ENCODE data around the gene SMPX. TPM values are rescaled to one million over a fixed set of nuclear protein-coding genes. Genes with fewer than 3 reads are reported as not detected.

The SMPX gene
- polyA plus RNA-seq, 3 donors: not detected

DNA sequence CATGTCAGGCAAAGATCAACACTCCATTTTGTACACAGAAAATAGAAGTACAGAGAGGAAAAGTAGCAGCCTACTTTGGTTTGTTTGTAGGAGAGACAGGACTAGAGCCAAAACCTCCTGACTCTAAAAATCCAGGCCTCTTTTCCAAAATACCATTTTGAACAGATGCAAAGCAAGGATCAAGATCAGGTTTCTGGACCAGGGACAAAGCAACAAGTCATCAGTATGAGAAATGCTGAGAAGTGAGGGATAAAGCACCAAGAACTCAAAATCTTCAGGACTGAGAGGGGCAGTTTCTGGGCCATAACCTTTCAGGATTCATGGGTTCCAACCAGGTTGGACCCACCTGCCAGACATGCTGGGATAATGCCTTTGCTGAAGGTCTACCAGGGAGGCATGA, 44.9 kb upstream of the SMPX start:
- Mint-ChIP-seq H3K27me3 (ENCODE audit: low read depth in 3 of 3) (peaks cover 0 to 5% (median 2%) of the 10 kb centered on the region in 3 donors), H3K9me3 (peaks cover 0 to 4% (median 0%) of the 10 kb centered on the region in 7 donors), H3K36me3 (no peaks in the 10 kb centered on the region), H3K4me1 (no peaks in the 10 kb centered on the region), H3K27ac (no peak overlapping the region), H3K4me3 (no peak overlapping the region)
- H4K20me1 ChIP-seq (ENCODE audit: insufficient read depth, low read length): no peaks in the 10 kb centered on the region
- no peaks in the 10 kb centered on the region for H3K4me1 ChIP-seq (ENCODE audit: control insufficient read depth in 1 of 2, insufficient read depth in 2 of 2, low read length in 2 of 2)
- no peak for DNase-seq
- no peaks in the 10 kb centered on the region for H3K9me3 ChIP-seq (replicated peaks in 1 of 2; ENCODE audit: control insufficient read depth in 1 of 2, insufficient read depth in 1 of 2, low read length in 2 of 2)
- H3K9ac ChIP-seq (ENCODE audit: insufficient read depth, low read length, poor library complexity, severe bottlenecking): no peak overlapping the region
- H3K27me3 ChIP-seq (ENCODE audit: control insufficient read depth in 2 of 2, insufficient read depth in 2 of 2, low read length in 2 of 2): no peaks in the 10 kb centered on the region
- intact Hi-C loops (cut with micrococcal nuclease): no loop called here
- no peaks in the 10 kb centered on the region for H3K36me3 ChIP-seq (replicated peaks in 1 of 2; ENCODE audit: control insufficient read depth in 1 of 2, insufficient read depth in 2 of 2, low read length in 2 of 2)
- TF ChIP-seq, protein P1, sequence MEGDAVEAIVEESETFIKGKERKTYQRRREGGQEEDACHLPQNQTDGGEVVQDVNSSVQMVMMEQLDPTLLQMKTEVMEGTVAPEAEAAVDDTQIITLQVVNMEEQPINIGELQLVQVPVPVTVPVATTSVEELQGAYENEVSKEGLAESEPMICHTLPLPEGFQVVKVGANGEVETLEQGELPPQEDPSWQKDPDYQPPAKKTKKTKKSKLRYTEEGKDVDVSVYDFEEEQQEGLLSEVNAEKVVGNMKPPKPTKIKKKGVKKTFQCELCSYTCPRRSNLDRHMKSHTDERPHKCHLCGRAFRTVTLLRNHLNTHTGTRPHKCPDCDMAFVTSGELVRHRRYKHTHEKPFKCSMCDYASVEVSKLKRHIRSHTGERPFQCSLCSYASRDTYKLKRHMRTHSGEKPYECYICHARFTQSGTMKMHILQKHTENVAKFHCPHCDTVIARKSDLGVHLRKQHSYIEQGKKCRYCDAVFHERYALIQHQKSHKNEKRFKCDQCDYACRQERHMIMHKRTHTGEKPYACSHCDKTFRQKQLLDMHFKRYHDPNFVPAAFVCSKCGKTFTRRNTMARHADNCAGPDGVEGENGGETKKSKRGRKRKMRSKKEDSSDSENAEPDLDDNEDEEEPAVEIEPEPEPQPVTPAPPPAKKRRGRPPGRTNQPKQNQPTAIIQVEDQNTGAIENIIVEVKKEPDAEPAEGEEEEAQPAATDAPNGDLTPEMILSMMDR (IDR thresholded peaks at IDR 0.05): no peak
- no peak overlapping the region for H2AFZ ChIP-seq (ENCODE audit: insufficient read depth, low read depth, low read length, poor library complexity, severe bottlenecking)
- no peak overlapping the region for H3K4me3 ChIP-seq (replicated peaks in 1 of 3; ENCODE audit: low read depth in 2 of 3, low read length in 3 of 3)
- no peak overlapping the region for H3K27ac ChIP-seq (ENCODE audit: low read depth in 1 of 2, low read length in 2 of 2)
- no peak overlapping the region for H3K4me2 ChIP-seq (replicated peaks; ENCODE audit: extremely low read depth, low read length, poor library complexity, severe bottlenecking)
- no peaks in the 10 kb centered on the region for H3K79me2 ChIP-seq (ENCODE audit: insufficient read depth, low read length)

- H3K36me3 ChIP-seq (replicated peaks in 1 of 2; ENCODE audit: control insufficient read depth in 1 of 2, insufficient read depth in 2 of 2, low read length in 2 of 2): no peaks in the 10 kb centered on the region
- H3K79me2 ChIP-seq (ENCODE audit: insufficient read depth, low read length): no peaks in the 10 kb centered on the region
- no peak for DNase-seq
- no peak overlapping the region for H3K4me3 ChIP-seq (replicated peaks in 1 of 3; ENCODE audit: low read depth in 2 of 3, low read length in 3 of 3)
- intact Hi-C loops (cut with micrococcal nuclease): no loop called here
- TF ChIP-seq, protein P1 (IDR thresholded peaks at IDR 0.05): no peak
- H3K9ac ChIP-seq (ENCODE audit: insufficient read depth, low read length, poor library complexity, severe bottlenecking): no peak overlapping the region
- no peak overlapping the region for H3K27ac Mint-ChIP-seq
- H3K27ac ChIP-seq (ENCODE audit: low read depth in 1 of 2, low read length in 2 of 2): no peak overlapping the region
- peaks cover 0 to 5% (median 1%) of the 10 kb centered on the region in 3 donors for H3K27me3 Mint-ChIP-seq (ENCODE audit: low read depth in 3 of 3)
- H3K9me3 ChIP-seq (replicated peaks in 1 of 2; ENCODE audit: control insufficient read depth in 1 of 2, insufficient read depth in 1 of 2, low read length in 2 of 2): no peaks in the 10 kb centered on the region
- no CpG with 5 or more reads among the region's 7 CpGs for WGBS (ENCODE audit: insufficient coverage)
- H3K4me1 ChIP-seq (ENCODE audit: control insufficient read depth in 1 of 2, insufficient read depth in 2 of 2, low read length in 2 of 2): no peaks in the 10 kb centered on the region
- no peaks in the 10 kb centered on the region for H4K20me1 ChIP-seq (ENCODE audit: insufficient read depth, low read length)
- H3K4me3 Mint-ChIP-seq: no peak overlapping the region
- no peak overlapping the region for H3K4me2 ChIP-seq (replicated peaks; ENCODE audit: extremely low read depth, low read length, poor library complexity, severe bottlenecking)
- H3K4me1 Mint-ChIP-seq: no peaks in the 10 kb centered on the region
- H3K27me3 ChIP-seq (ENCODE audit: control insufficient read depth in 2 of 2, insufficient read depth in 2 of 2, low read length in 2 of 2): no peaks in the 10 kb centered on the region
- H3K9me3 Mint-ChIP-seq: peaks cover 0 to 4% (median 0%) of the 10 kb centered on the region in 7 donors
- no peaks in the 10 kb centered on the region for H3K36me3 Mint-ChIP-seq
- no peak overlapping the region for H2AFZ ChIP-seq (ENCODE audit: insufficient read depth, low read depth, low read length, poor library complexity, severe bottlenecking)
Measured at GRCh38 chrX:21802054-21802670, 44.2 kb upstream of the SMPX start.
